Hematopoietic multipotent progenitor cell treated with erythropoietin and hydrocortisone succinate and interleukin-3 and kit ligand, for 15 days (in vitro differentiated cells): ENCODE measurements around the gene ARPC5L.
"Not testable (repeated sequence)": the region's sequence is repeated elsewhere in the genome, so short reads cannot be mapped to it uniquely, and the experiment has no call there.

ENCODE experiments used
- DNase-seq: peaks from one replicate; pipeline ENCODE4 v3.0.0-alpha.2; 2015; ENCODE audit warnings: low spot score

Gene ARPC5L

GRCh38 chr9:124841075-124841821, 20.7 kb upstream of the ARPC5L start:
- no peak for DNase-seq

- DNase-seq, result no peak
These were observed 18.4 kb upstream of the ARPC5L start for GRCh38 chr9:124843456-124844034.

- no peak for DNase-seq
These were observed 17.6 kb upstream of the ARPC5L start for GRCh38 chr9:124844291-124844690.

GRCh38 chr9:124846467-124846866, 15.5 kb upstream of the ARPC5L start:
- DNase-seq, result not testable (repeated sequence)

GRCh38 chr9:124846969-124847368, 15.0 kb upstream of the ARPC5L start:
- no peak for DNase-seq

GRCh38 chr9:124849801-124850200, 12.1 kb upstream of the ARPC5L start:
- no peak for DNase-seq

GRCh38 chr9:124852121-124852828, 9.7 kb upstream of the ARPC5L start:
- DNase-seq, result no peak

- DNase-seq, result peak; percentile 75
These were observed 8.9 kb upstream of the ARPC5L start, which contains the start of gene WDR38 for GRCh38 chr9:124852829-124853531. WDR38 (plus strand) TSS chr9:124853460; CDS start chr9:124853532, 72 bp downstream.

- no peak for DNase-seq
These were observed 8.3 kb upstream of the ARPC5L start for GRCh38 chr9:124853605-124854143.

- no peak for DNase-seq
These were observed 7.8 kb upstream of the ARPC5L start for GRCh38 chr9:124854161-124854560.

- DNase-seq, result no peak
These were observed 7.1 kb upstream of the ARPC5L start for GRCh38 chr9:124854822-124855221.

GRCh38 chr9:124855566-124855943, 6.4 kb upstream of the ARPC5L start:
- no peak for DNase-seq

- DNase-seq, result no peak
These were observed 5.8 kb upstream of the ARPC5L start for GRCh38 chr9:124855944-124856765.

GRCh38 chr9:124857533-124858162, 4.3 kb upstream of the ARPC5L start:
- no peak for DNase-seq

GRCh38 chr9:124858330-124859046, 3.4 kb upstream of the ARPC5L start:
- DNase-seq, result no peak

GRCh38 chr9:124859803-124860581, 1.9 kb upstream of the ARPC5L start:
- no peak for DNase-seq

- DNase-seq, result no peak
These were observed 1.2 kb upstream of the ARPC5L start for GRCh38 chr9:124860582-124861341.

GRCh38 chr9:124863371-124863871, 1.5 kb downstream of the ARPC5L start:
- peak; percentile 35 for DNase-seq
